Renal pelvis (tissue), 4 donors: ENCODE measurements around the gene SND1. TPM values are rescaled to one million over a fixed set of nuclear protein-coding genes. Genes with fewer than 3 reads are reported as not detected.

ENCODE experiments used
- DNase-seq: peaks from one replicate; pipeline ENCODE4 v3.0.0-alpha.2; 2013
- polyA plus RNA-seq, 3 donors: library from polyadenylated mRNA; unstranded; fragments of 120-200 nt; gene quantifications; one replicate each; pipeline ENCODE4 v1.2.1, GENCODE V29; 2013; ENCODE audit not compliant: insufficient read length in 3 of 3

Gene SND1
- polyA plus RNA-seq, 3 donors: 135 to 142 (median 137) TPM

DNA sequence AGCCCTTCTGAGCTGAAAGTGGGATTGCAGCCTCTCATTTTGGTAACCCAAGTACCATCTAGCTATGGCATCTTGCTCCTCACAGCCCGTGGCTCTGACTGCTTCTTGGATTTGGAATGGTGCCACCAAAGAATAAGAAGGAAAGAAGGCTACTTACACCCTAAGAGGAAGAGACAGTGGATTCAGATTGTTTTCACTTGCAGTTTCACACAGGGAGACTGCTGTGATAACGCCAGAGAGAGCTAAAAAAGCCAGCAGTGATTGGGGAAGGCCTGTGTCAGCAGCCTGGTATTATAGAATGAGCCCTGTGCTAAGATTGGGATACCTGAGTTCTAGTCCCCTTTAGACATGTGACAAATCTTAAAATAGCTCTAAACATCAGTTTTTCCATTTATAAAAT lies 382.8 kb downstream of the SND1 start:
- DNase-seq: no peak

- DNase-seq: no peak
Measured at GRCh38 chr7:128035712-128036111, 383.7 kb downstream of the SND1 start.

- no peak for DNase-seq
Measured at GRCh38 chr7:128036226-128036940, 384.4 kb downstream of the SND1 start.

- no peak for DNase-seq
Measured at GRCh38 chr7:128037081-128037480, 385.1 kb downstream of the SND1 start.

DNA sequence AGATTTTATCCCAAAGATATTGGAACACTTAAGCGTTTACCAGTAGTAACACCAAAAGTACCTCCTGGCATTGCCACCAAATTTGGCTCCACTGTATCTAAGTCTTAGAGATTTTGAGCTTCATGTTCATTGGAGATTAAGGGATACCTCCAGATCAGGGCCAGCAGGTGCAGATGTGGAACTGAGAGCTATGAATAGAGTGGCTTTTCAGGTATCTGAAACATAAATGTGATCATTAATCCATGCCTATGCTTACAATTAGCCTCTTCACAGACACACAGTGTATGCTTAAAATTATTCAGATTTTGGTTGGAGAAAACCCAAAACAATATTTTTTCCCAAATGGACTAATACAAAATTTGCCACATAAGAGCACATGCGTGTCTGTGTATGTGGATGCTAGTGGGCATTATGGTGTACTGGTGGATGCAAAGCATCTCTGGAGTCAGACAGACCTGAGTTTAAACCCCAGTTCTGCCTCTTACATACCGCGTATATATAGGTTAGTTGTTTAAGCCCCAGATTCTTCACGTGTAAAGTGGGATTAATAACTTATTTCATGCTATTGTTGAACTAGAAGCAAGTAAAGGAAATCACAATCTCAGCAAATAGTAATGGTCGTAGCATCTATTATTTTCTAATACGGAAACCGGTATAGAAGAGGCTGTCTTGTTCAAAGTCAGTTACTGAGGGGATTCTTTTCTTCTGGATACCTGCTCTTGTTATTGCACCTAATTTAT lies 386.1 kb downstream of the SND1 start:
- DNase-seq: no peak

DNA sequence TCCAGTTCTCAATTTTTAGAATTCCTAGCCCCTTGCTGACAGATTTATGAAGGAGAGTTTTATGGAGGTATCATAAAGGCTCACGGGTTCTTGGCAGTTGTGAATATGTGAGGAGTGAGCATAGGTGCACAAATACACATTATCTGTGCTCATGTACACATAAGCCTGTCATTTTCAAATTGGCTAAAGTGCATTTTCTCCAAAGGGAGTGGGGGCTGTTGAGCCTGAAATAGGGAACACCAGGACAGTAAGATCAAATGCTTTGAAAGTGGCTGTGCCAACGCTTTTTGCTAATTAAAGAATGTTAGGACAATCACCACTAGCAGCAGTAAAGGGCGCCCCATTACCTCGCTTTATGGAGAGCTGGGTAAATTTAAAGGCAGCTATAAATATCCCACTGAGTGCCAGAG lies 387.6 kb downstream of the SND1 start:
- no peak for DNase-seq

DNA sequence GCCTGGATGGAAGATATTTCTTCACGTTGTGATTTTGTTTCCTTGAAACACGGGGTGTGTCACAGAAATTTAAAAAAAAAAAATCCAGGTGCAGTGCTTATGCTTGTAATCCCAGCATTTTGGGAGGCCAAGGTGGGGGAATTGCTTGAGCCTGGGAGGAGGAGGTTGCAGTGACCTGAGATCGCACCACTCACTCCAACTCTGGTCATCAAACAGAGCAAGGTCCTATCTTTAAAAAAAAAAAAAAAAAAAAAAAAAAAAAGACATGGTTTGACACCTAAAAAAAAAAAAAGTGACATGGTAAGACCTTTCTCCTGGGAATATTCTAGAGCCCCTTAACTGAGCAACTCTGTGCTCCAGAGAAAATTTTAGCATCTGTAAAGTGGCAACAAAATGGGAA lies 388.2 kb downstream of the SND1 start:
- no peak for DNase-seq

- no peak for DNase-seq
Measured at GRCh38 chr7:128041203-128041602, 389.2 kb downstream of the SND1 start.

DNA sequence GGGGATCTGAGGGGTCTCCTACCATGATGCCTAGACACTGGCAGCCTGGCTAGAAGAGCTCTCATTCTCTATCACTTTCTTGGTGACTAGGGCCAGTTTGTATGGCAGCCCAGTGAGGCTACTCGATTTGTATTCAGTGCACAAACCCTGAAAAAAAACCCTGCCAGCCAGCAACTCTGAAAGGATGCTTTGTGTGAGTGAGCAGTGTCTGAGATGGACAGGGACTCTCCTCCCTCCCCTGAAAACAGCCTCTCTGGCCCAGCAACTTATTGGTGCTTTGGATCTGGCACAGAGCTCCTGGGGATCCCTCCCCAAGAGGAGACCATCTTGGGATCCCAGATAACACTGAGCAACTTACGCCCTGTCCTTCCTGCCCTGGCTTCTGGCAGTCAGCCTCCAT lies 390.0 kb downstream of the SND1 start:
- no peak for DNase-seq

DNA sequence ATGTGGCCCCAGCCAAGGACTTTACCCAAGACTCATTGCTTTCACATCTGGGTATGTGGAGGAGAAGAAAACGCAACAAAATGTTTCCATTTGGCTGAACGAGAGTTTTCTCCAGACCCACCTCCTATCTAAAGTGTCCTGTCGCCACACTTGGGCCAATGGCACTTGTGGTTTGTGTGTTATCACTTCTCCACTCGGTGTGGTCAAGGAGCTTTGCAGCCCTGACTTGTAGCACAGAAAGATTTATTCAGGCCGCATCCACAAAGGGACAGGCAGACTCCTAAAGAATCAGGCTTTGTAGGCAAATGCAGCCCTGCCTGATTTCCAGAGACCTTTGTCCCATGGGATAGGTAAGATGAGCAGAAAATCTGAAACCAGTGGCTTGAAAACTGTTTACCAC lies 392.1 kb downstream of the SND1 start:
- no peak for DNase-seq

- DNase-seq: no peak
Measured at GRCh38 chr7:128045158-128045557, 393.2 kb downstream of the SND1 start.

- no peak for DNase-seq
Measured at GRCh38 chr7:128045766-128046165, 393.8 kb downstream of the SND1 start.

- no peak for DNase-seq
Measured at GRCh38 chr7:128052404-128052803, 400.4 kb downstream of the SND1 start.

GRCh38 chr7:128053023-128053422 lies 401.0 kb downstream of the SND1 start:
- DNase-seq: no peak

- no peak for DNase-seq
Measured at GRCh38 chr7:128053991-128054390, 402.0 kb downstream of the SND1 start.

- DNase-seq: no peak
Measured at GRCh38 chr7:128054511-128054910, 402.5 kb downstream of the SND1 start.

- DNase-seq: no peak
Measured at GRCh38 chr7:128055637-128056036, 403.6 kb downstream of the SND1 start.

GRCh38 chr7:128056901-128057300 lies 404.9 kb downstream of the SND1 start:
- DNase-seq: no peak

DNA sequence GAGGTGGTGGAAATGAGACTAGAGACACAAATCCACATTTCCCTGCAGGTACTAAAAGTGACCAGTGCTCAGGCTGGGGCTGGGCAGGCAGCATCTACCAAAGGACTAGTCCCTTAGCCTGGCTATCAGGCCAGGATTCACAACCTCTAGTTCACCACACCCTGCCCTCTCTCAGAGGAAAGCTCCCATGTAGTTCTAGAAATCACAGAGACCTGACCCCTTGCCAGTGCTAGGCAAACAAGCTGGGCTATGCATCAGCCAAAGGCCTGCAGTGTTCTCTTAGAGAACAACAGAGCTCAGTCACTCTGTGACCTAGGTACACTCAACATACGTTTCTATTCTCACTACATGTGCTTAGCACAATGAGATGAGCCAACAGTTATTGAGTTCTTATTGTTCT lies 405.9 kb downstream of the SND1 start:
- DNase-seq: no peak

DNA sequence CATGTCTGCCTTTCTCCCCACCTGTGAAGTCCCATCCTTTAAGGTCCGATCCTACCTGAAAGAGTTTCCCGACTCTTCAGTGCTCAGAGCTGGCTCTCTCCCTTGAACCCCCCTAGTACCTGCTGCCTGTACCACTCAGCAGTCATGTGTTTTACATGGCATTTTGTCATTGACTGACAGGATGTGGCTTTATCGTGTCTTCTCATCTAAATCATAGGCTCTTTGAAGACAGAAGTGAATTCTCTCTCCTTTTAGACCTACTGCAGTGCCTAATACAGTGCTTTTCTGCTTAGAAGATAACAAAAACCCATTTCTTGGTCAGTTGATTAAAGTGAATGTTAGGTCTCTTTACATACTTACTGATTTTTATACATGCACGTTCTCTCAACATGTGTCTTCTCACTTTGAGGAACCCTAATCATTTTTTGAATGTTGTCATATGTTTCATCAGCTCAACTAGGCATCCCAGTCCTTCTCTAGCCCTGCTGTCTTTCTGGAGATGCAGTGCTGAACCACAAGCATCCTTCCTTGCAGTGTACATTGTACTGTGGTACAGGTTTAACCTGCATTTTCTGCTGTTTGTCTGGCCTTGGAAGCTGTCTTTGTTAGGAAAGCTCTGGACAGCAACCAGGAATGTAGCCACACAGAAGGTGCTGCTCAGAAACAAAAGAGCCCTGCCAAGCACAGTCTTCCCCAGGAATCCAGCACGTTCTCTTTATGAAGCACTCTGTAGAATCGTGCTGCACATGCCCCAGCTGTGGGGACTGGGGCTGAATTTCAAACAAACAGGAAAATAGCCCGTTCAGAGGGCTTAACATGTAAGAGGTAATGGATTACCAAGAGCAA lies 407.4 kb downstream of the SND1 start:
- no peak for DNase-seq

DNA sequence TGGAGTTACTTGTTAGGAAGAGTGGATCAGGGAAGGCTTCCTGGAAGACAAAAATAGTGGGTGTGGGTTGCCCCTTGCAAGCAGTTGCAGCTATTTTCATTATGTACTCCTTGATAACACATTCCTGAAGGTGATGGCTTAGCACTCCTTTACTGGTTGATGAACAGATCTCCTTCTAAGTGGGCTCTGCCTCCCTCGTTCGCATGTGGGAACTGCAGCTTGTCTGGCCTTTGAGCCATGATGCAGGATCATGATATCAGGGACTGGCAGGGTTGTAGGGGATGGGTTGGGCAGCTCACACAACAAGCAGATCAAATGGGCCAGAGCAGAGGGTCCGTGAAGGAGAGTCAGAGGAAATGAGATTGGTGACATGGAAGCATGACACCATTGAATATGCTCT lies 408.0 kb downstream of the SND1 start:
- DNase-seq: no peak

DNA sequence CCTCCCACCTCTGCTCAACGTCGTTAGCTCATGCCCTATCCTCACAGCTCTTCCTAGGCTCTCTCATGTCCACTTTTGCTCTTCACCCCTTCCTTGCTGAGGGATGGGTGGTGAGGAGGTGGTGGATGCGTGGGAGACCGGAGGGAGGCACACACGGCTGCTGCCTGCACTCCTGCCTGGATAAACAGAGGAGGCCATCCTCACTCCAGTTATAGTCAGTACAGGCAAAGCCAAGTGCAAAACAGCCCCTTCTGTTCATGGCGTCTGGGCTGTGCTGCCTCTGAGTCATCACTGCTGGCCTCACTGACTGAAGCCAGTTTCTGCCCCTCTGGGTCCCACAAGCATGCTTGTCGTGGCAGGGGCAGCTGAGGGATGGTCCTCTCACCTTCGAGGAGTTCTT lies 411.1 kb downstream of the SND1 start:
- no peak for DNase-seq

GRCh38 chr7:128065872-128066271 lies 413.9 kb downstream of the SND1 start:
- no peak for DNase-seq
